HCEC 1CT (cell line): ENCODE measurements around the gene C5orf46.
"Not testable (repeated sequence)": the region's sequence is repeated elsewhere in the genome, so short reads cannot be mapped to it uniquely, and the experiment has no call there.

Source experiments
- DNase-seq: peaks from one replicate; pipeline ENCODE4 v3.0.0-alpha.2; 2017

The C5orf46 gene

GRCh38 chr5:147906326-147907095, at the start of gene C5orf46:
Gene C5orf46 (minus strand): TSS chr5:147906538. CDS start chr5:147906501, 37 bp downstream.
- peak; percentile 42 for DNase-seq

DNA sequence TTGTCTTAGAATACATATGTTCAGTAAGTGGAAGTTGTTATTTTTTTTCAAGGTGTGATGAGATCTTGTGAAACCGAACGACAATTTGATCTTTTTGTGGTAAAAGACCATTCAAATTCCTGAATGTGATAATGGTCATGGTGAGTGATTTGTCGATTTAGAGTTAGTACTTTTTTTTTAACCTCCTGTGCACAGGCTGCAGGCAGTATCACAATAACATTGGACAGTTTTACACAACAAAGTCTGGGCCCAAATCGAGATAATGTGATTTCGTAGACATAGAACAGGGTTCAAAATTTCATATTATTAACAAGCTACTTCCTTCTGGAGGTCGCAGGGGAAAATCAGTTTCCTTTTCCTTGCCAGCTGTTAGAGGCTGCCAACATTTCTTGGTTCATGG, 48.6 kb upstream of the C5orf46 start:
- DNase-seq = no peak

- peak; percentile 45 for DNase-seq
These were observed 43.6 kb upstream of the C5orf46 start for GRCh38 chr5:147949711-147950573.

GRCh38 chr5:147946658-147947274, 40.4 kb upstream of the C5orf46 start:
- DNase-seq = not testable (repeated sequence)

- no peak for DNase-seq
These were observed 33.2 kb upstream of the C5orf46 start for GRCh38 chr5:147939431-147940114.

GRCh38 chr5:147935032-147935431, 28.7 kb upstream of the C5orf46 start:
- peak; percentile 57 for DNase-seq

GRCh38 chr5:147930769-147931168, 24.4 kb upstream of the C5orf46 start:
- DNase-seq = no peak

DNA sequence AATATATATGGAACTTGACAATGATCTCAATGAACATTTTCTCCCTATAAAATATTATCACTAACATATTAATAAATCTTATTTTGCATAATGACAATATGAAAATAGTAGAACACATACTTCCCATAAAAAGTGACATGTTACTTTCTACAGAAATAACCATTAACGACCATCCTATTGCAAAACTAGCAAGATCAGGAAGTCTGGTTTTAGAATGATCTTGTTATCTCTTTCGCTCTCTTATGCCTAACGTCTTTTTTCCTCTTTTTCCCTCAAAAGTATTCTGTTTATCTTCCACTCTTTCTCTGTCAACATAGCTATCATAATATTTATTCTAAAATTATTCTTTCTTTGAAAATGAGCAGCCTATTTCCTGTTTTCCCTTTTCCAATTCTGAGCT, 21.6 kb upstream of the C5orf46 start:
- no peak for DNase-seq

DNA sequence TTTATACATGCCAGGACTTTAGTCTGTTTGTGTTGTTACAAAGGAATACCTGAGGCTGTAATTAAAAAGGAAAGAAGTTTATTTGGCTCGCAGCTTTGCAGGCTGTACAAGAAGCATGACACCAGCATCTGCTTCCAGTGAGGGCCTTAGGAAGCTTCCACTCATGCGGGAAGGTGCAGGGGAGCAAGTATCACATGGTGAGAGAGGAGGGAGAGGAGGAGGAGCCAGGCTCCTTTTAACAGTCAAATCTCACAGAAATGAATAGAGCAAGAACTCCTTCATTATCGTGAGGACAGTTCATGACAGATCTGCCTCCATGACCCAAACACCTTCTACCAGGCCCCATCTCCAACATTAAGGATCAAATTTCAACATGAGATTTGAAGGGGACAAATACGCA, 18.7 kb upstream of the C5orf46 start:
- no peak for DNase-seq

- DNase-seq = no peak
These were observed 14.8 kb upstream of the C5orf46 start for GRCh38 chr5:147921136-147921535.

GRCh38 chr5:147920420-147921030, 14.2 kb upstream of the C5orf46 start:
- DNase-seq = no peak

DNA sequence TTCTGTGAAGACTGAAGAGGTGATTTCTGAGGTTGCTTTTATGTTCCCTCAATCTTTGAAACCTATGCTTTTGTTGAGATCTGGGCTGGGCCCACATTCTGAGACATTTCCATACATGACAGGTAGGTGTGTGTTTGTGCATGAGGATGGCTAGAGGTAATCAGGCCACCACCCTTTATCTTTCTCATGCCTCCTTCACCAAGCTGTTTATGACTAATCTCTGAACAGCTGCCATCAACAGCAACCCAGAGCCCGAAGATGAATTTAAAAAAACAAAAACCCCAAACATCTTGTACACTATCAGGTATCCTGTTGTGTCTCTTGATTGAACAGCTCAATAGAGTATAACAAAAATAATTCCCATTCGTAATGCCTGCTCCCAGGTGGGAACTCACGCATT, 12.6 kb upstream of the C5orf46 start:
- no peak for DNase-seq

- peak; percentile 26 for DNase-seq
These were observed 11.9 kb upstream of the C5orf46 start for GRCh38 chr5:147918101-147918685.

GRCh38 chr5:147913786-147914185, 7.4 kb upstream of the C5orf46 start:
- no peak for DNase-seq

DNA sequence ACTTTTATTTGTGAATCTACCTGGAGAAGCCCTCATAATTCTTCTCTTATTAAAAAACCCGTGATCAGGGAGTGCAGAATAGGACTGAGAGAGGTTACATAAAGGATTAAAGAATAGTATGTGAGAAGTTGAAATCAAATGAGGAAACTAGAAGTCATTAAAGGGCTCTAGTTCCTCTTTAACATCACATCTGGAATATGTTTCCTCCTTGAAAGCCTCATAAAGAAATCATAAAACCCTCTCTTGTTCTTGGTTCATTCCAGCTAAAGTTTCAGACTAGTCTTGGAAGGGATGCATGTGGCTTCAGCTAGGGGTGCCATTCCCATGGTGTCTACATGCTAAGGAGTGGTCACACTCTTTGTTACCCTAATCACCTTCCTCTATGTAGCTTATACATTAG, 5.7 kb upstream of the C5orf46 start:
- no peak for DNase-seq

DNA sequence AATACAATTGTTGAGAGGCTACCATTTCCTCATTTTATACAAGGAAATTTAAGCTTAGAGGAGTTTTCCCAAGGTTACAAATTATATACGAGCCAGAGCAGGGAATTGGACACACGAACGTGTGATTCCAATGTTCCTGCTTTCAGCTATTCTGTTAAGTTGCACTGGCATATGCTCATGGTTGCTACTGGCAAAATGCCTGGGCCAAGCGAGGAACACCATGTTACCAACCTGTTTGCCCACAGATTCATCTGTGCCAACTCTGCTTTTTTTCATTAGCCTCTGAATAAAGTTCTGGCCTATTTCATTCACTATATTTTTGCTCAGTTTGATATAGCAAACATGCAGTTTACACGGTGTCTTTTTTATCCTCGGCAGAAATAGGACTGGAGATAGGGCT, 5.1 kb upstream of the C5orf46 start:
- DNase-seq = no peak

DNA sequence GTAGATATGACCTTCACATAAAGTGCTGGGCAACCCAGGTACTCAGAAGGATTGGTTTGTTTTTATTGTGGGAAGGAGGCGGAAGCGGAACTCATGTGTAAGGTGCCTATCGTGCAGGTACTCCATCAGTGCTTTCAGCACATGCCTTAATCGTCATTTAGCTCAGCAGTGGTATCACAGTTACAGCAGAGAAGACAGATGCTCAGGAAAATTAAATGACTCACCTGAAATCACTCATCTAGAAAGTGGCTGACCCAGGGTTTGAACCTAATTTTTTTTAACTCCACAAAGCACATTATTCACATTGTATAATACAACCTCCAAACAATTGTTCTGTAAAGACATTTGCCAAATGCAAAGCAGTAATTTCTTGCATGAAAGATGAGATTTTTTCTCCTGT, 2.2 kb downstream of the C5orf46 start:
- DNase-seq = no peak

- no peak for DNase-seq
These were observed 3.7 kb downstream of the C5orf46 start for GRCh38 chr5:147902609-147903115.

GRCh38 chr5:147901599-147902039, 4.7 kb downstream of the C5orf46 start:
- DNase-seq = no peak

DNA sequence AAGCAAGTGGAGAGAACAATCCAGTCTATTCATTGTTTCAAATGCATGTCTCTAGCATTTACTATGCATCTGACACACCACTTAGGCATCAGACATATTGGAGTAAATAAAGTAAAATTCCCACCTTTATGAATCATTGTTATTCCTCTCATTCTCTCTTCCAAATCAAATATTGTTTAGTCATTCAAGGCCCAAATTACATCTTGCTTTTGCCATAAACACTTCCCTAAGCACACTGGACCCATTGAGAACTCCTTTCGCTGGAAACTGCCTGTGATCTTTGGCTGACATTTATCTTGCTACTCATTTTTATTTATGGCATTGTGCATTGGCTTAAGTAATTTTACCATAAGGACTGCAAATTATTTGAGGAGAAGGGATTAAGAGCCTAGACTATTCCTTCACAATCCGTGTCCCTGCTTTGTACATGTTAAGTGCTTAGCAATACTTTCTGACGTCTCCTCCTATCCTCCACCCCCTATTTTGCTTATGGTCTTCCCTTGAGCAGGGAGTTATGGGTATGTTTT, 7.4 kb downstream of the C5orf46 start:
- DNase-seq = no peak

DNA sequence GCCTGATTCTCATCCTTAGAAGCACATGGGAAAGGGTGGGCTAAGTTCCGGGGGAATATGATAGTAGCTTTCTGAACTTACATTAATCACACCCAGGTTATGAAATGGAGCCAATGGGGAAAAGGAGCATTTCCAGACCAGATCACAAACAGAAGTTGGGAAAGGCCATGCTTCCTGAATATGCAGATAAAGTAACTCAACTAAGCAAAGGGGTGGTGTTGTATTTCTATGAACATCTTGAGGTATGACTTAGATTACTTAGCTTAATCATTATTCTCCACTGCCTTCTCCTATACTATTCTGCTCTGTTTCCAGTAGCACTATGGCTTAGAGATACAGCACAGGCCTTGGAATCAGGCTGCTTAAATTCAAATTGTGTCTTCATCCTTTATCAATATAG, 10.5 kb downstream of the C5orf46 start:
- DNase-seq = no peak

DNA sequence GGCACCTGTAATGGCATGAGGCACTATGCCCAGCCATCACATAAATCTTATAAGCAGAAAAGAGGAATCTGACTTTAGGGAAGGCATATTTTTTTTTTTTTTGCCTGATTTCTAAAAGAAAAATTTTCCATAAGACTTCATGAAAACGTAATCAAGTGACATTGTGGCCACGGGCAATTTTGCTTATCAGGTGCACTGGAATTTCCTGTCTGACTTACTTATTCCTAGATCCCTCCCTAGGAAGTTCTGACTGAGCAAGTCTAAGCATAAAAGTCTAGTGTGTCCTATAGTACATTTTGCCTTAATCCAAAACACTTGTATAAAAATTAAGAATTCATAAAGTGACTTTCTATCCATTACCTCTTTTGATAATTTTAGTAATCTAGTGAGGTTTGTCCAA, 12.5 kb downstream of the C5orf46 start:
- no peak for DNase-seq
